Osteocyte (in vitro differentiated cells): ENCODE results near the gene CHAF1A. TPM values are rescaled to one million over a fixed set of nuclear protein-coding genes. Genes with fewer than 3 reads are reported as not detected.

Source experiments
- DNase-seq: peaks from one replicate; pipeline ENCODE4 v3.0.0; 2021; ENCODE audit warnings: mixed read lengths; ENCODE audit not compliant: unreplicated experiment; ENCODE audit errors: extremely low spot score
- H3K27ac Mint-ChIP-seq: one replicate; pipeline ENCODE4 v1.8.0; 2021; ENCODE audit warnings: mild to moderate bottlenecking, mixed read lengths; ENCODE audit not compliant: unreplicated experiment
- H3K27me3 Mint-ChIP-seq: one replicate; pipeline ENCODE4 v1.8.0; 2021; ENCODE audit warnings: mixed read lengths; ENCODE audit not compliant: unreplicated experiment
- H3K36me3 Mint-ChIP-seq: one replicate; pipeline ENCODE4 v1.8.0; 2021; ENCODE audit warnings: mixed read lengths; ENCODE audit not compliant: unreplicated experiment
- H3K4me1 Mint-ChIP-seq: one replicate; pipeline ENCODE4 v1.8.0; 2021; ENCODE audit warnings: mixed read lengths; ENCODE audit not compliant: unreplicated experiment
- H3K4me3 Mint-ChIP-seq: one replicate; pipeline ENCODE4 v1.8.0; 2021; ENCODE audit warnings: mild to moderate bottlenecking, moderate library complexity, mixed read lengths; ENCODE audit not compliant: unreplicated experiment
- H3K9me3 Mint-ChIP-seq: one replicate; pipeline ENCODE4 v1.8.0; 2021; ENCODE audit warnings: mixed read lengths; ENCODE audit not compliant: unreplicated experiment
- total RNA-seq: library from RNA; stranded (reverse); gene quantifications from 2 replicates; pipeline ENCODE4 v1.2.1, GENCODE V29; 2021
- TF ChIP-seq, protein P1 (sequence below): fragments of 200-600 bp; sonication (generic); IDR thresholded peaks from 2 replicates; pipeline ENCODE4 v1.5.0; 2021; ENCODE audit warnings: antibody characterized with exemption, mild to moderate bottlenecking, moderate library complexity

The CHAF1A gene
- total RNA-seq, 1 donor from 2014 or later: 9.7 TPM

GRCh38 chr19:4442819-4443146, 40.3 kb downstream of the CHAF1A start:
- H3K36me3 Mint-ChIP-seq: peaks cover 5% of the 10 kb centered on the region
- TF ChIP-seq, protein P1, sequence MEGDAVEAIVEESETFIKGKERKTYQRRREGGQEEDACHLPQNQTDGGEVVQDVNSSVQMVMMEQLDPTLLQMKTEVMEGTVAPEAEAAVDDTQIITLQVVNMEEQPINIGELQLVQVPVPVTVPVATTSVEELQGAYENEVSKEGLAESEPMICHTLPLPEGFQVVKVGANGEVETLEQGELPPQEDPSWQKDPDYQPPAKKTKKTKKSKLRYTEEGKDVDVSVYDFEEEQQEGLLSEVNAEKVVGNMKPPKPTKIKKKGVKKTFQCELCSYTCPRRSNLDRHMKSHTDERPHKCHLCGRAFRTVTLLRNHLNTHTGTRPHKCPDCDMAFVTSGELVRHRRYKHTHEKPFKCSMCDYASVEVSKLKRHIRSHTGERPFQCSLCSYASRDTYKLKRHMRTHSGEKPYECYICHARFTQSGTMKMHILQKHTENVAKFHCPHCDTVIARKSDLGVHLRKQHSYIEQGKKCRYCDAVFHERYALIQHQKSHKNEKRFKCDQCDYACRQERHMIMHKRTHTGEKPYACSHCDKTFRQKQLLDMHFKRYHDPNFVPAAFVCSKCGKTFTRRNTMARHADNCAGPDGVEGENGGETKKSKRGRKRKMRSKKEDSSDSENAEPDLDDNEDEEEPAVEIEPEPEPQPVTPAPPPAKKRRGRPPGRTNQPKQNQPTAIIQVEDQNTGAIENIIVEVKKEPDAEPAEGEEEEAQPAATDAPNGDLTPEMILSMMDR: no peak
- no peak overlapping the region for H3K4me3 Mint-ChIP-seq
- no peak for DNase-seq
- H3K9me3 Mint-ChIP-seq: no peaks in the 10 kb centered on the region
- no peak overlapping the region for H3K27ac Mint-ChIP-seq
- no peaks in the 10 kb centered on the region for H3K4me1 Mint-ChIP-seq
- H3K27me3 Mint-ChIP-seq: no peaks in the 10 kb centered on the region

DNA sequence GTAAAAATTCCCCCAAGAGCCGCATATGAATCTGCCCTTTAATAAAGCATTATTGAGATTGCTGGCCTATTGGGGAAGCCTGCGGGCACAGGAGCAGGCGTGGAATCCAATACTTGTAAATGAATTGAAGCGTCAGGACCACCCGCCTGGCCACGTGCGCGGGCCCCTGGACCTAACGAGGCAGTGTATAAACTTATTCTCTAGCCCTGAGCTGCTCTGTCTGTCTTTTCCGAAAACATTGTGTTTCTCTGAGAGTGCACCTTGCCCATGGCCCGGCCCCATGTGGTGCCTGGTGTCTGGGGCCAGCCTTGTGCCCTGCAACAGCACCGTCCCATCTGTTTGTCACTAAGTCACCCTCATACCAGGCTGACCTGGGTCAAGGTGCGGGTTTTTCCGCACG, 40.7 kb downstream of the CHAF1A start:
- peaks cover 5% of the 10 kb centered on the region for H3K36me3 Mint-ChIP-seq

GRCh38 chr19:4443966-4444764, 41.7 kb downstream of the CHAF1A start:
- peaks cover 11% of the 10 kb centered on the region for H3K36me3 Mint-ChIP-seq
- H3K27ac Mint-ChIP-seq: peak overlapping the region; percentile 35
- no peak for DNase-seq
- H3K27me3 Mint-ChIP-seq: no peaks in the 10 kb centered on the region
- H3K9me3 Mint-ChIP-seq: no peaks in the 10 kb centered on the region
- TF ChIP-seq, protein P1: no peak
- no peak overlapping the region for H3K4me3 Mint-ChIP-seq
- no peaks in the 10 kb centered on the region for H3K4me1 Mint-ChIP-seq

More for the DNA sequence above, 40.7 kb downstream of the CHAF1A start:
- Mint-ChIP-seq H3K9me3 (no peaks in the 10 kb centered on the region), H3K4me3 (no peak overlapping the region), H3K4me1 (no peaks in the 10 kb centered on the region), H3K27me3 (no peaks in the 10 kb centered on the region), H3K27ac (no peak overlapping the region)
- TF ChIP-seq, protein P1: no peak
- DNase-seq: no peak

DNA sequence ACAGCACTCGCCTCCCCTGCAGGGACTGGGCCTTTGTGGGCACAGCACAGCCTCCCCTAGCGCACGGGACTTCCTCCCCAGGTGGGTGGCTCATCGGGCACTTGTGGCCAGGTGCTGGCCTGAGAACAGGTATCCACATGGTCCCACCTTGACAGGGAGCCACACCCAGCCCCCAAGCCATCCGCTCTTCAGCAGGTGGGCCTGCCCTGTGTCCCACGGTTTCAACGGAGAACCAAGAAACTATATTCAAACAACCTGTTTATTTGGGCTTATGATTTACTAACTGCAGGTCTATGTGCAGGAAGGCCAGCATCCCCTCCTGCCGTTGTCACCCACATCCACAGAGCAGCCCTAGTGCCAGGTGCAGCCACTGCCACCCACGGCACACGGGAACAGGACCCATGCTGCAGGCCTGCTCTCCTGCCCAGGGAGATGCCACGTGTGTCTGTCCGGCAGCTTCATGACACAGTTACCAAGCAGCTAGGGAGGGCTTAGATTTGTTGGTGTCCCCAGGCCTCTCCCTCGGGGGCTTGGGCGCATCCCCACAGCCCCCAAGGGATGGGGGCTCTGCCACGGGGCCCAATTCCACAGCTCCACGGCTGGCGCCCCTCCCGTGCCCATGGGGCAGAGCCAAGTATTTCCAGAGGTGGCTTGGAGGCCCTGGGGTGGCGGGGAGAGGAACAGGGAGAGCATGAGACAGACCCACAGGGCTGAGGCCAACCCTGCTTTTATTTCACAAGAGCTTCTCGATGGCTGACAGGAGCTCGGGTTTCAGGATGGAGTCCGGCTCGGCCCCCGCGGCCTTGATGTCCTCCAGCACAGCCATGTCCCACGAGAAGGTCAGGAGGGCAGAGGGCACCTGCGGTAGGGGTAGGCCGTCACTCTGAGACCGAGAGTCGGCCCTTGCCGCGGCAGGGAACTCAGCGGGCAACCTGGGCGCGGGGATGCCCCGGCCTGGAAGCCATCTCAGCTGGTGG, 42.6 kb downstream of the CHAF1A start:
- Mint-ChIP-seq H3K4me3 (no peak overlapping the region), H3K9me3 (no peaks in the 10 kb centered on the region), H3K27me3 (no peaks in the 10 kb centered on the region), H3K36me3 (peaks cover 14% of the 10 kb centered on the region), H3K4me1 (no peaks in the 10 kb centered on the region), H3K27ac (peak overlapping the region; percentile 35)
- DNase-seq: no peak
- TF ChIP-seq, protein P1: no peak
